GM19452 (cell line): Measurements from ENCODE around the gene CEP250.
"Not testable (repeated sequence)": the region's sequence is repeated elsewhere in the genome, so short reads cannot be mapped to it uniquely, and the experiment has no call there.

Source experiments
- ATAC-seq: cut with Tn5 transposase; IDR thresholded peaks from one replicate; pipeline ENCODE4 v1.9.1; 2021; ENCODE audit not compliant: unreplicated experiment

Gene CEP250

DNA sequence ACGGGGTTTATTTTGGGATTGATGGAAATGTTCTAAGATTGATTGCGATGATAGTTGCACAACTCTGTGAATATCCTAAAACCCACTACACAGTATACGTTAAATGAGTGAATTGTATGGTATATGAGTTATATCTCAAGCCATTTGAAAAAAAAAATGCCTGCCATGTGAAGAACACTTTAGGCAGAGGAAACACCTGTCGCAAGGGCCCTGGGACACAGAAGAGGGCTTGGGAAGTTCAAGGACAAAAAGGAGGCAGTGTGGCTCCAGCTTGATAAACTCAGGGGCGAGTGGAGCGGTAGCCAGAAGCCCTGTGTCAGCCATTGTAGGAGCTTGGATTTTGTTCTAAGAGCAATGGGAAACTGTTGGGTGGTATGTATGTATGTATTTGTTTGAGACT is 37.0 kb downstream of the CEP250 start:
- no peak for ATAC-seq

DNA sequence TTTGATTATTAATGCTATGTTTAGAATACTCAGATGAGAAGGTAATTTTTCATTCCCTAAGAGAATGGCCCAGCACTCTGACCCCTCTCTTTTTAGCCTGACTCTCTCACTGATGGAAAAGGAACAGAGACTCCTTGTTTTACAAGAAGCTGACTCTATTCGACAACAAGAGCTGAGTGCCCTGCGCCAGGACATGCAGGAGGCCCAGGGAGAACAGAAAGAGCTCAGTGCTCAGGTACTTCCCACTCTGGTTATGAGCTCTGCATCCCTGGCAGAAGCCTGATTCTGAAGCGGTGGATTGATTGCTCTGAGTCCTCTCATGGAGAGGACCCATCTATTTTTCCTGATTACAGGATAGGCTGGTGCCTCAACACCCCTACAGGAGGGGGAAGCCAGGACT is 41.1 kb downstream of the CEP250 start:
- no peak for ATAC-seq

DNA sequence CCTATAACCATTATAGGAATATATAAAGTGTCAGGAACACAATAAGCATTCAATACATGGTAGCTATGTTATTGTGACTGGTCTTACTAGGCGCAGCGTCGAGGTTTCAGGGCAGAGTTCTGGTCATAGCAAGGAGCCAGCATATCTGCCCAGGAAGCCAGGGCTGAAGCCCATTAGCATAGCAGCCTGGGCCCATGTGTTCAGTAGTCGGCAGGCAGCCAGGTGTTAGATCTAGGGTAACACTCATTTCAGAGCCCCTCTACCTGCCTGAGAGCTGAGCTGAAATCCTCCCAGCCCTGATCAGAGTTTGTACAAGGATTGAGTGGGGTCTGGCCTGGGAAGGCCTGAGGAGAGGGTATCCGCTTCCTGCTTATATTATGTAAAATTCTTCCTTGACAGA is 41.9 kb downstream of the CEP250 start:
- ATAC-seq, result no peak

GRCh38 chr20:35497780-35498189 is 42.4 kb downstream of the CEP250 start:
- ATAC-seq, result no peak

DNA sequence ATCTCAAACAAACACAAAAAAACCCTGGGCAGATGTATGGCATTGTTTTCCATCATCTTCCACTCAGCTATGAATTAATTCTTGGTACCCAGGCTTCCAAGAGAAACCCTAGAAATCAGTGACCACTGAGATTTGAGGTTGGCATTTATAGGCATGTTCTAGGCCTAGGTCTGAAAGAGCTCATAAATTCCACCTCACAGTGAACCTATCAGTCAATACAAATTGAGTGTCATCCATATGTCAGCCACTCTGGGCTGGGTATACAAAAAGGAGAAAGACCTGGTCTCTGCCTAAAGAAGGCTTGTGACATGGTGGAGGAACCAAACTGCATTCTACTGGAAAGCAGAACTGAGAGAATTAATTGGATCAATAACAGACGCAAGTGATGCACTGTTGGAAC is 43.9 kb downstream of the CEP250 start:
- ATAC-seq, result no peak

DNA sequence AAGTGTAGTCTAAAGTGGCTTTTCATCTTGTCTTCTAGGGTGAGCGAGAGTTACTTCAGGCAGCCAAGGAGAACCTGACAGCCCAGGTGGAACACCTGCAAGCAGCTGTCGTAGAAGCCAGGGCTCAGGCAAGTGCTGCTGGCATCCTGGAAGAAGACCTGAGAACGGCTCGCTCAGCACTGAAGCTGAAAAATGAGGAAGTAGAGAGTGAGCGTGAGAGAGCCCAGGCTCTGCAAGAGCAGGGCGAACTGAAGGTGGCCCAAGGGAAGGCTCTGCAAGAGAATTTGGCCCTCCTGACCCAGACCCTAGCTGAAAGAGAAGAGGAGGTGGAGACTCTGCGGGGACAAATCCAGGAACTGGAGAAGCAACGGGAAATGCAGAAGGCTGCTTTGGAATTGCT is 47.0 kb downstream of the CEP250 start:
- ATAC-seq, result no peak

GRCh38 chr20:35503281-35503680 is 47.9 kb downstream of the CEP250 start:
- ATAC-seq, result no peak

- no peak for ATAC-seq
Measured at GRCh38 chr20:35503841-35504561, 48.6 kb downstream of the CEP250 start.

- no peak for ATAC-seq
Measured at GRCh38 chr20:35504751-35505150, 49.4 kb downstream of the CEP250 start.

DNA sequence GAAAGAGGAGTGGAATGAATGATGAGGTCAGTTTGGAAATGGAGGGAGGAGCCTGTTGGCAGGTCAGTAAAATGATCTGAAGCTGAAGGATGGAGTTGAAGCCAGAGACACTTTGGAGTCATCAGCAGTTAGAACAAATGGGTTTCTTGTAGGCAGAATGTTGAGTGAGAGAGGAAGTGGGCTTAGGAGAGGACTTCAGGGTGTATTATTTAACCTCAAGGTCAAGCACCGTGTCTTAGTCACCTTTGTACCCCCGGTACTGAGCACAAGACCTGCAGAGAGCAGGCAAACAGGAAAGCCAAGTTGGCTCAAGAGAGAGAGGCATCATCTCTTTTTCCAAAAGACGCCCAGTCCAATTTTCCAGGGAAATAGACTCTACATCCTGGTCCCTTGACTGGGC is 50.8 kb downstream of the CEP250 start:
- ATAC-seq, result no peak

GRCh38 chr20:35506872-35507638 is 51.7 kb downstream of the CEP250 start:
- no peak for ATAC-seq

GRCh38 chr20:35508493-35509218 is 53.3 kb downstream of the CEP250 start:
- no peak for ATAC-seq

DNA sequence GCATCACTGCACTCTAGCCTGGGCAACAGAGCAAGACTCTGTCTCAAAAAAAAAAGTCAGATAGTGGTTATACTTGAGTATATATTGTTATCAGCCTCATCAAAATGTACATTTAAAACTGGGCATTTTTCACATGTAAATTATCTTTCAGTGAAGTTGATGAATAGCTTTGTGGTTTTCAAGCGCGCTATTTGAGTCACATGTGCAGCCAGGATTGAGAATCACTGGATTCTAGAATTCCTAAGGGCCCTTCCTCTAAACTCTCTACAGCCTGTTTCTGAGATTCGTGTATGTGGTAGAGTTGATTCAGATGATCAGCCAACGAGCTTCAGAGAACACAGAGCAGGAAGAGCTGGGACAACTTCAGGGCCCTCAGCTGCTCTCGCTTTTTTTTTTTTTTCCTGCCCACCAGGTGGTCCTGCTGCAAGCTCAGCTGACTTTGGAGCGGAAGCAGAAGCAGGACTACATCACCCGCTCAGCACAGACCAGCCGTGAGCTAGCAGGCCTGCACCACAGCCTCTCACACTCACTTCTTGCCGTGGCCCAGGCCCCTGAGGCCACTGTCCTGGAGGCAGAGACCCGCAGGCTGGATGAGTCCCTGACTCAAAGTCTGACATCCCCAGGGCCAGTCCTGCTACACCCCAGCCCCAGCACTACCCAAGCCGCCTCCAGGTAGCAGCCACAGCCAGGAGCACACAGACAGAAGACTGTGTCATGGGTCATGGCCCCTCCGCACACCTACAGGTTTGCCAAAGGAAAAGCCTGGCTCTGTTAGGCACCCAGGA is 55.7 kb downstream of the CEP250 start:
- ATAC-seq, result no peak

- no peak for ATAC-seq
Measured at GRCh38 chr20:35511814-35512420, 56.5 kb downstream of the CEP250 start.

GRCh38 chr20:35514371-35514932 is 59.1 kb downstream of the CEP250 start:
- ATAC-seq, result no peak

- ATAC-seq, result no peak
Measured at GRCh38 chr20:35515341-35515740, 59.9 kb downstream of the CEP250 start.

GRCh38 chr20:35515949-35516645 is 60.7 kb downstream of the CEP250 start:
- ATAC-seq, result no peak

DNA sequence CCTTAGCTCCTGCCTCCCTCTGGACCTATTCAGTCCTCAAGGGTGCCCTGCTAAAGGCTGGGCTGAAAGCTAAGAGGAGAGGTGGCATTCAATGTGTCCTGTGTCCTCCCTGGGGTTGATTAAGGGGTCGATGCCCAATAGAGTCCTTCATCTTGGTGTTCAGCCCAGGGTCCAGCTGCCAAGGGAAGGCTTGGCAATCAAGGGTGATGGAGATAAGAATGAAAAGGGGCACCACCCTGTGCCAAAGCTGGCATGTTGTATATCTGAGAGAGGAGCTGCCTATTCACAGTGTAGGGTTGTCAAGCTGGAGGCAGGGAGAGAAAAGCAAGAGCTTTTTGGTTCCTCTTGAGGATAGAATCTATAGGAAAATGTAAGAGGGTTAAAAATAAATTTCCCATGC is 61.7 kb downstream of the CEP250 start:
- ATAC-seq, result no peak

- ATAC-seq, result not testable (repeated sequence)
Measured at GRCh38 chr20:35517767-35518166, 62.4 kb downstream of the CEP250 start.

DNA sequence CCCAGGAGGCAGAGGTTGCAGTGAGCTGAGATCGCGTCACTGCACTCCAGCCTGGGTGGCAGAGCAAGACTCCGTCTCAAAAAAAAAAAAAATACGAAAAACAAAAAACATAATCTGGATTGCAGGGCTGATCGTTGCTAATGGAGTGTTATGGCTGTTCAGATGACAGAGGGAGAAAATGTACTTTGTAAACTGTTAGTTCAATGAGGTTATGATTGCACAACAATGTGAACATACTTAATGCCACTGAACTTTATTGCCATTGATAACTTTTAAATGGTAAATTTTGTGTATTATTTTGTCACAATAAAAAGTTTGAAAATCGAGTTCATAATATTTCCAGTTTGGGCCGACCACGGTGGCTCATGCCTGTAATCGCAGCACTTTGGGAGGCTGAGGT is 63.6 kb downstream of the CEP250 start:
- ATAC-seq, result no peak
